SU-DHL-6 (cell line): Measurements from ENCODE around the gene AIG1.

Source experiments
- CTCF ChIP-seq: fragments of 200-600 bp; sonication (generic); IDR thresholded peaks from one replicate; pipeline ENCODE4 v1.5.1; 2017; ENCODE audit warnings: antibody characterized with exemption, mild to moderate bottlenecking, low read length, moderate library complexity; ENCODE audit not compliant: insufficient read depth, poor library complexity, severe bottlenecking
- EZH2phosphoT487 ChIP-seq: fragments of 200-600 bp; sonication (generic), shearing (Covaris generic); conservative IDR thresholded peaks from 2 replicates; pipeline ENCODE4 v1.6.1; 2018; ENCODE audit warnings: mild to moderate bottlenecking, antibody characterized with exemption, low read length, moderate library complexity, mixed read lengths

- TF ChIP-seq CTCF (no peak), EZH2phosphoT487 (no peak)
These were observed 183.1 kb downstream of the AIG1 start for GRCh38 chr6:143243786-143244185.
